Stimulated activated CD4-positive, alpha-beta T cell treated with anti-CD3 and anti-CD28 coated beads, Interleukin-2, amount 100 ng/mL, for 48 hours (primary cell): ENCODE measurements around the gene THOP1.

Experiments used
- DNase-seq, 2 donors: peaks; one replicate each; pipeline ENCODE4 v3.0.0-alpha.2; 2020

THOP1 gene

GRCh38 chr19:2785244-2785997, at the start of gene THOP1:
THOP1 (plus strand) TSS chr19:2785503; CDS start chr19:2785663, 160 bp downstream.
- peak; percentile 99 for DNase-seq

GRCh38 chr19:2736550-2737190, 48.6 kb upstream of the THOP1 start:
- DNase-seq = no peak

GRCh38 chr19:2739602-2740313, 45.5 kb upstream of the THOP1 start, which contains the start of gene SLC39A3:
SLC39A3 (minus strand) TSS chr19:2740017; CDS start chr19:2737257, 2,760 bp downstream.
- peak; percentile 100 for DNase-seq

- no peak for DNase-seq
Measured at GRCh38 chr19:2740314-2740656, 45.0 kb upstream of the THOP1 start.

- DNase-seq = no peak
Measured at GRCh38 chr19:2743099-2743498, 42.2 kb upstream of the THOP1 start.

- DNase-seq = no peak
Measured at GRCh38 chr19:2744113-2744512, 41.2 kb upstream of the THOP1 start.

- no peak for DNase-seq
Measured at GRCh38 chr19:2747349-2747748, 38.0 kb upstream of the THOP1 start.

- DNase-seq = no peak
Measured at GRCh38 chr19:2750808-2751437, 34.4 kb upstream of the THOP1 start.

- no peak for DNase-seq
Measured at GRCh38 chr19:2751438-2751830, 33.9 kb upstream of the THOP1 start.

GRCh38 chr19:2754659-2755447, 30.4 kb upstream of the THOP1 start:
- no peak for DNase-seq

GRCh38 chr19:2755448-2755705, 29.9 kb upstream of the THOP1 start:
- DNase-seq = no peak

- no peak for DNase-seq
Measured at GRCh38 chr19:2755811-2756210, 29.5 kb upstream of the THOP1 start.

GRCh38 chr19:2756477-2756876, 28.8 kb upstream of the THOP1 start:
- no peak for DNase-seq

GRCh38 chr19:2756921-2757881, 28.1 kb upstream of the THOP1 start:
- DNase-seq = no peak

- DNase-seq = no peak
Measured at GRCh38 chr19:2758601-2759313, 26.5 kb upstream of the THOP1 start.

- no peak for DNase-seq
Measured at GRCh38 chr19:2759362-2759761, 25.9 kb upstream of the THOP1 start.

GRCh38 chr19:2759965-2760364, 25.3 kb upstream of the THOP1 start:
- DNase-seq = no peak

GRCh38 chr19:2761309-2761677, 24.0 kb upstream of the THOP1 start:
- DNase-seq = no peak

- no peak for DNase-seq
Measured at GRCh38 chr19:2761876-2762782, 23.2 kb upstream of the THOP1 start.
